ENCODE measurements around the gene ESPN. TPM values are rescaled to one million over a fixed set of nuclear protein-coding genes. Genes with fewer than 3 reads are reported as not detected.

The ESPN gene
- polyA plus RNA-seq, 1 of the 3 experiments (the other 2 are of a cell fraction): 0.33 TPM

GRCh38 chr1:6470132-6471085 lies 45.8 kb downstream of the ESPN start (continued):
- TF ChIP-seq, protein P1, sequence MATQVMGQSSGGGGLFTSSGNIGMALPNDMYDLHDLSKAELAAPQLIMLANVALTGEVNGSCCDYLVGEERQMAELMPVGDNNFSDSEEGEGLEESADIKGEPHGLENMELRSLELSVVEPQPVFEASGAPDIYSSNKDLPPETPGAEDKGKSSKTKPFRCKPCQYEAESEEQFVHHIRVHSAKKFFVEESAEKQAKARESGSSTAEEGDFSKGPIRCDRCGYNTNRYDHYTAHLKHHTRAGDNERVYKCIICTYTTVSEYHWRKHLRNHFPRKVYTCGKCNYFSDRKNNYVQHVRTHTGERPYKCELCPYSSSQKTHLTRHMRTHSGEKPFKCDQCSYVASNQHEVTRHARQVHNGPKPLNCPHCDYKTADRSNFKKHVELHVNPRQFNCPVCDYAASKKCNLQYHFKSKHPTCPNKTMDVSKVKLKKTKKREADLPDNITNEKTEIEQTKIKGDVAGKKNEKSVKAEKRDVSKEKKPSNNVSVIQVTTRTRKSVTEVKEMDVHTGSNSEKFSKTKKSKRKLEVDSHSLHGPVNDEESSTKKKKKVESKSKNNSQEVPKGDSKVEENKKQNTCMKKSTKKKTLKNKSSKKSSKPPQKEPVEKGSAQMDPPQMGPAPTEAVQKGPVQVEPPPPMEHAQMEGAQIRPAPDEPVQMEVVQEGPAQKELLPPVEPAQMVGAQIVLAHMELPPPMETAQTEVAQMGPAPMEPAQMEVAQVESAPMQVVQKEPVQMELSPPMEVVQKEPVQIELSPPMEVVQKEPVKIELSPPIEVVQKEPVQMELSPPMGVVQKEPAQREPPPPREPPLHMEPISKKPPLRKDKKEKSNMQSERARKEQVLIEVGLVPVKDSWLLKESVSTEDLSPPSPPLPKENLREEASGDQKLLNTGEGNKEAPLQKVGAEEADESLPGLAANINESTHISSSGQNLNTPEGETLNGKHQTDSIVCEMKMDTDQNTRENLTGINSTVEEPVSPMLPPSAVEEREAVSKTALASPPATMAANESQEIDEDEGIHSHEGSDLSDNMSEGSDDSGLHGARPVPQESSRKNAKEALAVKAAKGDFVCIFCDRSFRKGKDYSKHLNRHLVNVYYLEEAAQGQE (IDR thresholded peaks at IDR 0.05; ENCODE audit: low read depth, low read length): no peak
- TF ChIP-seq USF1 (IDR thresholded peaks at IDR 0.05; ENCODE audit: borderline replicate concordance, low read depth) (no peak), MXI1 (IDR thresholded peaks at IDR 0.05; ENCODE audit: low read depth, low read length) (no peak), FOXJ3 (CRISPR knock-in tag; IDR thresholded peaks at IDR 0.05) (no peak), TCF12 (IDR thresholded peaks at IDR 0.05) (no peak)

DNA sequence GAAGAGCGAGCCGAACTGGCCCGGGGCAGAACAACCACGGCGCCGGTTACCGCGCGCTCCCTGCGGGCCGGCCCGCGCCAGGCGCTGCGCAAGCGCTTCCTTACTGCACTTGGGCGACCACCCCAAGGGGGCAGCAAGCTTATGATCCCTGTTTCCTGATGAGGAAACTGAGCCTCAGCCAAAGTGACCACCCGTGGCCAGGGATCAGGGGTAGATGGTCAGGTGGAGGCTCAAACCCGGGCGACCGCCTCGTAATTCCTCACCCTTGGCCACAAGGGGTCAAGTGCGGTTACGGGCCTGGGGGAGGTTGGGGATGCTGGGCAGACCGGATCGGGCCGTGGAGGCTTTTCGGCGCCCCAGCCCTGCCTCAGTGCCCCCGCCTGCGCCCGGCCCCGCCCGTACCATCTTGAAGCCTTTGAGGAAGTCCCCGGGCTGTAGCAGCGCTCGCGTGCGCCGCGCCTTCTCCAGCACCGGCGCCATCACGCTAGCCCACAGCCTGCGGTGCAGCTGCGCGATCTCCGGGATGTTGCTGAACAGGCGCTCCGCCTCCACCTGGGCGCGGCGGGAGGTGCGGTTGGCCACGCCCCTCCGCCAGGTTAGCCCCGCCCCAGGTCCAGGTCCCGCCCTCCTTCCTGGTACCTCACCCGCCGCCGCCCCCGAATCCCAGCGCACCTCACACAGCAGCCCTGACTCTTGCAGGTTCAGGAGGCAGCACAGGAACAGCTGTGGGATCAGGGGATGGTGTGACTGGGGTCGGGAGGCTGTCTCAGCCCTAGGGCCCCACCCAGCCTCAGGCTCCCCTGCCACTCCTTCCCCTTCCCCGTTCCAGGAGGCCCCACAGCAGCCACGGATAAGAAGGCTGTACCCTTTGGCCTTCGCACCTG lies 46.8 kb downstream of the ESPN start:
- H3K36me3 ChIP-seq (replicated peaks in 1 of 2; ENCODE audit: control insufficient read depth in 1 of 2, insufficient read depth in 2 of 2, low read length in 1 of 2): peaks cover 0 to 43% of the 10 kb centered on the region in 2 experiments
- no peaks in the 10 kb centered on the region for H4K20me1 ChIP-seq (ENCODE audit: insufficient read depth)
- peaks cover 0 to 2% of the 10 kb centered on the region in 2 experiments; a peak in 1 of 4 replicates for H3K4me1 ChIP-seq (ENCODE audit: control insufficient read depth in 1 of 2, insufficient read depth in 2 of 2, low read depth in 1 of 2, low read length in 1 of 2)
- H3K4me3 ChIP-seq (ENCODE audit: low read depth in 2 of 2, low read length in 1 of 2): no peak overlapping the region
- no peak overlapping the region for H3K4me2 ChIP-seq
- H3K9ac ChIP-seq: no peak overlapping the region
- no peak overlapping the region for H3K27ac ChIP-seq (ENCODE audit: low read depth in 2 of 2, low read length in 1 of 2)
- no peaks in the 10 kb centered on the region for H3K79me2 ChIP-seq (ENCODE audit: insufficient read depth)
- ChIA-PET POLR2A (no interaction called here), CTCF (interaction anchor here (0.9 to 2.0 kb wide), 9 partner anchors 14 to 83 kb away, joined by 3 to 9 read pairs (median 4); partner anchors contain the start of genes NOL9 and TAS1R1)
- WGBS (ENCODE audit: low lambda C conversion rate): 95% methylated on average over 27 of the region's 67 CpGs
- H3F3A ChIP-seq (replicated peaks; ENCODE audit: insufficient read depth): no peaks in the 10 kb centered on the region
- no peaks in the 10 kb centered on the region for H3K9me3 ChIP-seq
- H3K27me3 ChIP-seq (ENCODE audit: insufficient read depth): no peaks in the 10 kb centered on the region
- no peak overlapping the region for H2AFZ ChIP-seq (ENCODE audit: low read depth)
- no peaks in the 10 kb centered on the region for H3K9me2 ChIP-seq
- DNase-seq: no peak
- TF ChIP-seq FOXM1 (IDR thresholded peaks at IDR 0.05; ENCODE audit: low read depth) (no peak), ELF1 (IDR thresholded peaks at IDR 0.05) (no peak), ZBTB33 (IDR thresholded peaks at IDR 0.05; ENCODE audit: borderline replicate concordance, low read depth) (no peak), PBX3 (IDR thresholded peaks at IDR 0.05) (no peak), SIN3A (IDR thresholded peaks at IDR 0.05; ENCODE audit: borderline replicate concordance, low read depth, low read length) (no peak), MEF2A (IDR thresholded peaks at IDR 0.05; ENCODE audit: borderline replicate concordance, low read depth) (no peak), CHD2 (IDR thresholded peaks at IDR 0.05; ENCODE audit: low read length, partially characterized antibody) (no peak), IRF3 (IDR thresholded peaks at IDR 0.05; ENCODE audit: low read depth, low read length) (no peak), EP300 (IDR thresholded peaks at IDR 0.05; ENCODE audit: borderline replicate concordance in 1 of 2, low read depth in 1 of 2, low read length in 1 of 2) (no peak), TCF12 (IDR thresholded peaks at IDR 0.05) (no peak)
- TF ChIP-seq, protein P2, sequence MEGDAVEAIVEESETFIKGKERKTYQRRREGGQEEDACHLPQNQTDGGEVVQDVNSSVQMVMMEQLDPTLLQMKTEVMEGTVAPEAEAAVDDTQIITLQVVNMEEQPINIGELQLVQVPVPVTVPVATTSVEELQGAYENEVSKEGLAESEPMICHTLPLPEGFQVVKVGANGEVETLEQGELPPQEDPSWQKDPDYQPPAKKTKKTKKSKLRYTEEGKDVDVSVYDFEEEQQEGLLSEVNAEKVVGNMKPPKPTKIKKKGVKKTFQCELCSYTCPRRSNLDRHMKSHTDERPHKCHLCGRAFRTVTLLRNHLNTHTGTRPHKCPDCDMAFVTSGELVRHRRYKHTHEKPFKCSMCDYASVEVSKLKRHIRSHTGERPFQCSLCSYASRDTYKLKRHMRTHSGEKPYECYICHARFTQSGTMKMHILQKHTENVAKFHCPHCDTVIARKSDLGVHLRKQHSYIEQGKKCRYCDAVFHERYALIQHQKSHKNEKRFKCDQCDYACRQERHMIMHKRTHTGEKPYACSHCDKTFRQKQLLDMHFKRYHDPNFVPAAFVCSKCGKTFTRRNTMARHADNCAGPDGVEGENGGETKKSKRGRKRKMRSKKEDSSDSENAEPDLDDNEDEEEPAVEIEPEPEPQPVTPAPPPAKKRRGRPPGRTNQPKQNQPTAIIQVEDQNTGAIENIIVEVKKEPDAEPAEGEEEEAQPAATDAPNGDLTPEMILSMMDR (IDR thresholded peaks at IDR 0.05): no peak
- TF ChIP-seq, protein P3, sequence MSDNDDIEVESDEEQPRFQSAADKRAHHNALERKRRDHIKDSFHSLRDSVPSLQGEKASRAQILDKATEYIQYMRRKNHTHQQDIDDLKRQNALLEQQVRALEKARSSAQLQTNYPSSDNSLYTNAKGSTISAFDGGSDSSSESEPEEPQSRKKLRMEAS (IDR thresholded peaks at IDR 0.05; ENCODE audit: low read depth): no peak

Data from SK-N-SH (cell line).